Jurkat, Clone E6-1 (cell line): ENCODE data around the gene PLEKHN1.
A peak's percentile ranks its signal among the peaks of the same experiment; 100 is the strongest.
"Not testable (repeated sequence)": the region's sequence is repeated elsewhere in the genome, so short reads cannot be mapped to it uniquely, and the experiment has no call there.

Source experiments
- DNase-seq: peaks from one replicate; pipeline ENCODE4 v3.0.0-alpha.2; 2011; ENCODE audit warnings: low read depth, low spot score
- H3K4me3 ChIP-seq: 2 replicates; pipeline ENCODE4 v1.5.1; 2011; ENCODE audit warnings: mild to moderate bottlenecking, low read length, control low read depth, moderate library complexity

PLEKHN1 gene

DNA sequence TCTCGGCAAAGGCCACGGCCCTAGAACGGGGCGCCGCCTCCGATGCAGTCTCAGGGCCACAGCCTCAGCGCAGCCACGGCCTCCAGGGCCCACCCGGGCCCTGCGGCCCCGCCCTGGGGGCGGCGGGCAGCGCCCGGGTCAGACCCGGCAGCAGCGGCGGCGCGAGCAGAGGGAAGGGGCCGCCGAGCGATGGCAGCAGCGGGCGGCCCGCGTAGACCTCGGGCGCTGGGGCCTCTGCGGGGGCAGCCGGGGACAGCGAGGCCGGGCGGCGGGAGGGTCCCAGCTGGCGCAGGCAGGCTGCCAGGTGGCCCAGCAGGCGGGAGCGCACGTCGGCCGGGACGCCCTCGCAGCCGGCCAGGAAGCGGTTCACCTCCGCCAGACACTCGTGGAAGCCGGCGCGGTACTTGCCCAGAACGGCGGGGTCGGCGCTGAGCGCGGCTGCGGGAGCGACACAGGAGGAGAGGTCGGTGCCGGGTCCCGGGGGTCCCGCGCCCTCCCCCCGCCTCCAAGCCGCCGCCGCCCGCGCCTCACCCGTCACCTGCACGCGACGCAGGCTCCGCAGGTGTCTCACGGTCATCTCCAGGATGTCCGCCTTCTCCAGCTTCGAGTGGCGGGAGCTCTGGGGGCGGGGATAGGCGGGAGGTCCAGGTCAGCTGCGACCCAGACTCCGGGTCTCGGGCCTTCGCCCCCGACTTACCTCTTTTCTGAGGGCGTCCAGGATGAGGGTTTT lies 32.9 kb downstream of the PLEKHN1 start:
- DNase-seq: no peak
- peak overlapping the region; percentile 58 for H3K4me3 ChIP-seq

GRCh38 chr1:999725-1000356 lies 33.6 kb downstream of the PLEKHN1 start, which contains the start of gene HES4:
Gene HES4, minus strand, starts transcription at chr1:1000097. Its CDS starts 124 bp downstream, at chr1:999973.
- DNase-seq: peak; percentile 87
- H3K4me3 ChIP-seq: peak within 1 kb of the TSS; percentile 58

DNA sequence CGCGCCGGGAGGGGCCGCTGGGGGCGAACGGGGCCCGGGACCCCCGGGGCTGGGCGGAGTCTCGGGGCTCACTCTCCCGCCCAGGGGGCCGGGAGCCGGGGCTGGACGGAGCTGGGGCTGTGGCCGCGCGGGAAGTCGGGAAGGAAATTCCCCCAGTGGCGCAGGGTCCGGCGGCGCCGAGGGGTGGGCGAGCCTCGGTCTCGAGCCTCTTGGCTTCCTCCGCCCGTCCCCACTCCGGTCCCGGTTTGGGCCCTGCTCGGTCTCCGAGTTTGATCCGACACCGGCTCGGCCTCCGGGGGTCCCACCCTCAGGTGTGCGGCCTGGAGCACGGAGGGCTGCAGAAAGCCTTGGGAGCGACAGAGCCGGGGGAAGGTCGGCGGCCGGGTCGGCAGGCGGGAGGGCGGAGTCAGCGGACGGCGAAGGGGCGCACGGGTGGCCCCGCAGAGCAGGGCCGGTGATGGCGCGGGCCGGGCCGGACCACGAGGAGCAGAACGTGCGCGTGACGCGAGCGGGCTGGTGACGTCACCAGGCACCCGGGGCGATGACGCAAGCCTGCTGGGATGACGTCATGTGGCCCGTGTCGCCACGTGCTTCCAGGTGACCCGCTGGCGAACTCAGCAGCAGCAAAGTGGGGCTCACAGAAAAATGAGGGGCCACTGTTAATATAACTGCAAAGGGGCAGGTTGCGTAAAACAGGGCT lies 34.2 kb downstream of the PLEKHN1 start:
- peak; percentile 80 for DNase-seq
- H3K4me3 ChIP-seq: peak overlapping the region; percentile 58

GRCh38 chr1:1001057-1001783 lies 34.9 kb downstream of the PLEKHN1 start:
- peak overlapping the region; percentile 58 for H3K4me3 ChIP-seq
- DNase-seq: no peak

GRCh38 chr1:1003618-1004419 lies 37.5 kb downstream of the PLEKHN1 start:
- no peak overlapping the region for H3K4me3 ChIP-seq
- no peak for DNase-seq

DNA sequence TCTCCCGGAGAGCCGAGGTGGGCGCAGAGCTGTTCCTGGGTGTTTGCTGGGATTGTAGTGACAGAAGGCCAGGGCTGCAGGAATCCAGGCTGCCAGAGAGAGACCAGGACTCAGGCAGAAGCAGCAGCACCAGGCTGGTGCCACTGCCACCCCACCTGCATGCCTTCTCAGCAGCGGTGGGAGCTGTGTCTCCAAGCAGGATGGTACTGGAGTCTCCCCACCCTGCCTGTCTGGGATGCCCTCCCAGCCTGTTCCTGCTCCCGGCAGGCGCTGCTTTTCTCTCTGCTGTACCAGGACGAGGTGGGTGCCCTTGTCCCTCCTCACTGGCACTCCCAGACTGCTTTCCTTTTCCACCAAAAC lies 38.1 kb downstream of the PLEKHN1 start:
- no peak overlapping the region for H3K4me3 ChIP-seq
- no peak for DNase-seq

DNA sequence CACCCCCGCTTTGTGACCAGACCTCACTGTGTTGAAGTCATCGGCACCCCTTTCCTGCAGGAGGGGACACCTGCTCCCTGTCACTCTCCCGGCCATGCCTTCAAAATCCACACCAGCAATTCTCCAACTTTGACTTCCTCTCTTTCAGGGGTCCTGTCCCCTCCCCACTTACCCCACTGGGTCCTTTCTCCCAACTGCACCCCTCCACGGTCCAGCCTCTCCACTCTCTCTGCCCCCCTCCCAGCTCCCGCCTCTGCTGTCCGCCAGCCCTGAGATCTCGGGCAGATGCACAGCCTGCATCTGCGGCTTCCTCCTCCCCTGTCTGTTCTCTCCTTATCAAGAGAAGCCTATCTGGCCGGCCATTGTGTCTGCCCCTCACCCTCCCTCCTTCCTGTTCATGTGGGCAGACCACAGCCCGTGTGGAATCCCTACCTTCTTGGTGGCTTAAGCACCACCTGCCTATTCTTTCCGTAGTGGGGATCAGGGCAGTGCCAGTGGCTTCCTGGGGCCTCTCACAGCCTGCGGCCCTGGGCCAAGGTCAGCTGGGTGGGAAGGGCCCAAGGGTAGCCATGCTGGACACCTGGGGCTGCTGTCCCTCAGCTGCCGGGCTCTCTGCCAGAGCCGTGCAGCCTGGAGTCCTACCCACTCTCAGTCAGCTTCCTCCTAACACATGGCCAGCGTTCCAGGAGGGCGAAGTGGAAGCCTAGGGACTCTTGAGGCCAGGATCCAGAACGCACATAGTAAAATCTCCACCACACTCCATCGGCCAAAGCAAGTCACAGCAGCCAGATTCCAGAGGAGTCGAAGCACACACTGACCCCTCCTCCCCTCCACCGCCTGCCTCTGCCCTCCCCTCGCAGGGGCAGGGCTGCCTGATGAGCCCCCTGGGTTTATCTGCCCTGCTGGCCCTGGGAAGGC lies 38.8 kb downstream of the PLEKHN1 start:
- no peak overlapping the region for H3K4me3 ChIP-seq
- DNase-seq: peak; percentile 67

DNA sequence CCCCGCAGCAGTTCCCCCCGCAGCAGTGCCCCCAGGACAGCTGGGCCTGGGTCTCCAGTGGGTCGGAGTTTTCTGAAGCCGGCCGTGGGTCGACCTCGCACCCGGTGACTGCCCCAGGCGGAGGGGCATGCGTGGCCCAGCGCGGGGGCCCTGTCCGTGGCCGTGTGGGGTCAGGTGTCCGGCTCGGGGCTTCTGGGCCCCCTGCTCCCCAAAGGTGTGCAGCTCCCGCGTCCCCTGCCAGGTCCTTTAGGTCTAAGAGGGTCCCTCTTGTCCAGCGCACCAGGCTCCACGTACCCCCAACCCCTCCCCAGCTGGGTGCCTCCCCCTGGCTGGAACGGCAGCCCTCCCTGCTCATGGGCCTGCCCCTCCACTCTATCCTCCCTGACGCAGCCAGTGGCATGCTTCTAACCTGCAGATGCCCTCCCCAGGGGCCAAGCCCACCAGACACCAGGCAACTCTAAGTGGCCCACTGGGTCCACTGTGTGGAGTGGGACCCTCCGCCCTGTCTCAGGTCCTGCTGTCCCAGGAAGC lies 39.6 kb downstream of the PLEKHN1 start:
- no peak for DNase-seq

GRCh38 chr1:1006305-1007159 lies 40.2 kb downstream of the PLEKHN1 start:
- no peak for DNase-seq
- H3K4me3 ChIP-seq: no peak overlapping the region

More for the DNA sequence above, 39.6 kb downstream of the PLEKHN1 start:
- no peak overlapping the region for H3K4me3 ChIP-seq

GRCh38 chr1:1010131-1010530 lies 43.8 kb downstream of the PLEKHN1 start:
- H3K4me3 ChIP-seq, DNase-seq: not testable (repeated sequence)

DNA sequence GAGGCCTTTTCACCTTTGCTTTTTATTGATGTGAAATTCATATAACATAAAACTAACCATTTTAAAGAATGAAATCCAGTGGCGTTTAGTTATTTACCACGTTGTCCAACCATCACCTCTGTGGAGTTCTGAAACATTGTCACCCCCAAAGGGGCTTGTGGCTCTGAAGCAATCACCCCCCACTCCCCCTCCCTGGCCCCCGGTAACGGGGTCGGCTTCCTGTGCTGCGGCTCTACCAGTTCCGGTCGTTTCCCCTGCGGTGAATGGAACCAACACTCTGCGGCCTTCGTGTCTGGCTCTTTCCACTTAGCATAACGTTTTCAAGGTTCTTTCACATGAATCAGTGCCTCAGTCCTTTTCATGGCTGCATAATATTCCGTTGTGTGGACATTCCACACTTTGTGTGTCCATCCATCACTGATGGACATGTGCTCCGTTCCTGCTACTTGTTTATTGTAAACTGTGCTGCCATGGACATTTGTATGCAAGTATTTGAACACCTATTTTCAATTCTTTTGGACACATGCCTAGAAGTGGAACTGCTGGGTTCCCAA lies 45.2 kb downstream of the PLEKHN1 start:
- H3K4me3 ChIP-seq: no peak overlapping the region
- no peak for DNase-seq

- H3K4me3 ChIP-seq: peak overlapping the region; percentile 90
- not testable (repeated sequence) for DNase-seq
Measured at GRCh38 chr1:1012736-1013104, 46.4 kb downstream of the PLEKHN1 start.

- DNase-seq: peak; percentile 84
- H3K4me3 ChIP-seq: peak within 1 kb of the TSS; percentile 90
Measured at GRCh38 chr1:1013105-1013921, 47.0 kb downstream of the PLEKHN1 start, which contains the start of gene ISG15. Gene ISG15, plus strand, starts transcription at chr1:1013497. Its CDS starts 77 bp downstream, at chr1:1013574.

GRCh38 chr1:1013922-1014648 lies 47.8 kb downstream of the PLEKHN1 start:
- no peak for DNase-seq

More at GRCh38 chr1:1013922-1014648, 47.8 kb downstream of the PLEKHN1 start:
- H3K4me3 ChIP-seq: peak overlapping the region; percentile 90
